GM21723 (cell line): ENCODE measurements around the gene ENDOV.

ENCODE experiments used
- ATAC-seq: cut with Tn5 transposase; IDR thresholded peaks from one replicate; pipeline ENCODE4 v1.9.1; 2021; ENCODE audit warnings: mild to moderate bottlenecking, moderate library complexity; ENCODE audit not compliant: unreplicated experiment

The ENDOV gene

GRCh38 chr17:80447790-80448189 lies 32.8 kb downstream of the ENDOV start:
- no peak for ATAC-seq

GRCh38 chr17:80449194-80449929 lies 34.4 kb downstream of the ENDOV start:
- ATAC-seq: no peak

GRCh38 chr17:80449930-80450576 lies 35.1 kb downstream of the ENDOV start:
- no peak for ATAC-seq

- ATAC-seq: no peak
Measured at GRCh38 chr17:80451104-80451775, 36.3 kb downstream of the ENDOV start.

- no peak for ATAC-seq
Measured at GRCh38 chr17:80452173-80452915, 37.4 kb downstream of the ENDOV start.

GRCh38 chr17:80453126-80453997 lies 38.4 kb downstream of the ENDOV start:
- ATAC-seq: no peak

GRCh38 chr17:80453998-80454556 lies 39.1 kb downstream of the ENDOV start:
- no peak for ATAC-seq

GRCh38 chr17:80454557-80455335 lies 39.8 kb downstream of the ENDOV start:
- ATAC-seq: peak; percentile 81

GRCh38 chr17:80455336-80455710 lies 40.4 kb downstream of the ENDOV start:
- peak; percentile 31 for ATAC-seq

- ATAC-seq: no peak
Measured at GRCh38 chr17:80455784-80456183, 40.8 kb downstream of the ENDOV start.

GRCh38 chr17:80456465-80457235 lies 41.7 kb downstream of the ENDOV start:
- no peak for ATAC-seq

GRCh38 chr17:80457236-80457856 lies 42.4 kb downstream of the ENDOV start:
- ATAC-seq: no peak

GRCh38 chr17:80458016-80458415 lies 43.0 kb downstream of the ENDOV start:
- ATAC-seq: no peak

- ATAC-seq: no peak
Measured at GRCh38 chr17:80459234-80459633, 44.3 kb downstream of the ENDOV start.

GRCh38 chr17:80460429-80460834 lies 45.5 kb downstream of the ENDOV start:
- no peak for ATAC-seq

- ATAC-seq: no peak
Measured at GRCh38 chr17:80461528-80462160, 46.7 kb downstream of the ENDOV start.

- ATAC-seq: no peak
Measured at GRCh38 chr17:80463784-80464400, 48.9 kb downstream of the ENDOV start.
